LNCAP (cell line): ENCODE measurements around the gene C11orf97.

ENCODE experiments used
- CTCF ChIP-seq: fragments of 450-650 bp; IDR thresholded peaks from 2 replicates; pipeline ENCODE4 v1.5.1; 2017; ENCODE audit warnings: mild to moderate bottlenecking

The C11orf97 gene

DNA sequence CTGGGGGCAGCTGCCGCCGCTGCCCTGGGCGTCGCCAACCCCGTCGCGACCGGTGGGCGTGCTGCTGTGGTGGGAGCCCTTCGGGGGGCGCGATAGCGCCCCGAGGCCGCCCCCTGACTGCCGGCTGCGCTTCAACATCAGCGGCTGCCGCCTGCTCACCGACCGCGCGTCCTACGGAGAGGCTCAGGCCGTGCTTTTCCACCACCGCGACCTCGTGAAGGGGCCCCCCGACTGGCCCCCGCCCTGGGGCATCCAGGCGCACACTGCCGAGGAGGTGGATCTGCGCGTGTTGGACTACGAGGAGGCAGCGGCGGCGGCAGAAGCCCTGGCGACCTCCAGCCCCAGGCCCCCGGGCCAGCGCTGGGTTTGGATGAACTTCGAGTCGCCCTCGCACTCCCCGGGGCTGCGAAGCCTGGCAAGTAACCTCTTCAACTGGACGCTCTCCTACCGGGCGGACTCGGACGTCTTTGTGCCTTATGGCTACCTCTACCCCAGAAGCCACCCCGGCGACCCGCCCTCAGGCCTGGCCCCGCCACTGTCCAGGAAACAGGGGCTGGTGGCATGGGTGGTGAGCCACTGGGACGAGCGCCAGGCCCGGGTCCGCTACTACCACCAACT lies 32.5 kb downstream of the C11orf97 start:
- no peak for TF ChIP-seq CTCF

GRCh38 chr11:94545264-94546161 lies 33.3 kb downstream of the C11orf97 start:
- TF ChIP-seq CTCF: no peak

GRCh38 chr11:94546162-94546470 lies 33.9 kb downstream of the C11orf97 start:
- no peak for TF ChIP-seq CTCF

DNA sequence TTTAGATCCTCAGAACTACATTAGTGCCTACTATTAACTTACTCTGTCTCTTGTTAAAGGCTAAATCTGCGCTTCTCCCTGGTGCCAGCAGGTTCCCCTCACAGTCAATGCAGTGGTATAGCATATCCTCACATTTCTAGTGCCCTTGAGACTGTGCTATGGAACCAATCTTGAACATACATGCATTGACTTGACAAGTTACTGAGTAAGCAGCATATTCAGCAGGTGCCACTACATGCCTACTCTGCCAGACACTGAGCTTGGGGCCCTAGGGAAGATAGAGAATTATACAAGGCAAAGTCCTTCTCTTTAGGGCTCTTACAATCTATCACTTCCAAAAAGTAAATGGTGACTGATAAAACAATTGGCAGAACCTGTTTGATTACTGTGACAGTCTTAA lies 34.6 kb downstream of the C11orf97 start:
- TF ChIP-seq CTCF: no peak

- TF ChIP-seq CTCF: no peak
Measured at GRCh38 chr11:94549146-94549545, 36.9 kb downstream of the C11orf97 start.

- TF ChIP-seq CTCF: no peak
Measured at GRCh38 chr11:94550513-94550912, 38.3 kb downstream of the C11orf97 start.

DNA sequence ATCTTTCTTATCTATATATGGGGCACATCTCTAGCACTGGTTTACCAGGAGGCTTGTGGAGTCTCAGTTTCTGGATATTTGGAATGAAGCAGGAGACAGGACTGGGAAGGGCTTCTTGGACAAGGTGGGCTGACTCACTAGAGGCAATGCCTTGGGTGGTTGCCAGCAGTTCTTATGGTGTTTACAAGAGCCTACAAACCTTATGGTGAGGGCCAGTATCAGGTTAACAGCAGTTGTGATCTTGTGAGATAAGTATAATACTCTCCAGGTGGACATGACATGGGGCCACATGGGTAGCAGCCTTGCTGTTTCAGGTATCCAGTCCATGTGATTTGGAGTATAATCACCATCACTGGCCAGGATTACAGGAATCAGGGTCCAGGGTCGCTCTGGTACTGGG lies 41.7 kb downstream of the C11orf97 start:
- TF ChIP-seq CTCF: no peak
